Gastroesophageal sphincter (tissue), 4 donors: Measurements from ENCODE around the gene FOXN3. TPM values are rescaled to one million over a fixed set of nuclear protein-coding genes. Genes with fewer than 3 reads are reported as not detected.

ENCODE experiments used
- ATAC-seq: fragments of 150-250 bp; one replicate; pipeline ENCODE4 v1.9.1; 2016; ENCODE audit warnings: mild to moderate bottlenecking, moderate library complexity
- H3K27ac ChIP-seq, 4 donors: fragments of 200-600 bp; sonication (generic) in 3 of 4; 1 replicate in 3 of 4; 2 replicates in 1 of 4; pipeline ENCODE4 v1.5.1; 2016 to 2019
- H3K27me3 ChIP-seq: fragments of 200-600 bp; sonication (generic); one replicate; pipeline ENCODE4 v1.5.1; 2019
- H3K36me3 ChIP-seq, 2 donors: fragments of 200-600 bp; sonication (generic); one replicate each; pipeline ENCODE4 v1.5.1; 2019; ENCODE audit warnings: control low read depth in 1 of 2
- H3K4me1 ChIP-seq, 3 donors: fragments of 200-600 bp; sonication (generic); 1 replicate in 2 of 3; 2 replicates in 1 of 3; pipeline ENCODE4 v1.5.1; 2016 to 2019; ENCODE audit warnings: control low read depth in 2 of 3
- H3K4me3 ChIP-seq, 2 donors: fragments of 200-600 bp; sonication (generic); one replicate each; pipeline ENCODE4 v1.5.1; 2019; ENCODE audit warnings: mild to moderate bottlenecking in 1 of 2, moderate library complexity in 1 of 2
- H3K9me3 ChIP-seq, 3 donors: fragments of 200-600 bp; sonication (generic); one replicate each; pipeline ENCODE4 v1.5.1; 2017 to 2019; ENCODE audit warnings: control low read depth in 2 of 3
- EP300 ChIP-seq: sonication (generic); formaldehyde crosslinking; IDR thresholded peaks from one replicate; pipeline ENCODE4 v1.6.1; 2017; ENCODE audit warnings: antibody characterized with exemption, mild to moderate bottlenecking
- POLR2A ChIP-seq, 2 donors: fragments of 450-650 bp; IDR thresholded peaks; one replicate each; pipeline ENCODE4 v1.6.1; 2017; ENCODE audit warnings: antibody characterized with exemption in 2 of 2, mild to moderate bottlenecking in 2 of 2, moderate library complexity in 1 of 2
- POLR2AphosphoS5 ChIP-seq: sonication (generic); formaldehyde crosslinking; IDR thresholded peaks from one replicate; pipeline ENCODE4 v1.6.1; 2017; ENCODE audit warnings: antibody characterized with exemption
- WGBS, 2 donors: methylation state at CpG; one replicate each; pipeline ENCODE4 v1.1.5; 2018; ENCODE audit warnings: low coverage in 1 of 2; 5-methylcytosine and 5-hydroxymethylcytosine counted together
- total RNA-seq, 4 donors: library from RNA; depleted of rRNA; stranded (reverse); fragments of >200 nt; gene quantifications; one replicate each; pipeline ENCODE4 v1.1.0, GENCODE V29; 2016
- TF ChIP-seq, protein P1 (sequence below), 4 experiments: fragments of 200-600 bp in 2 of 4; fragments of 450-650 bp in 2 of 4; sonication (generic) in 1 of 4; IDR thresholded peaks; one replicate each; pipeline ENCODE4 v1.5.1; 2017 to 2019; ENCODE audit warnings: antibody characterized with exemption in 4 of 4, mild to moderate bottlenecking in 2 of 4, moderate library complexity in 2 of 4

The FOXN3 gene
- total RNA-seq, 4 donors from 2014 or later = 116 to 172 (median 136) TPM

DNA sequence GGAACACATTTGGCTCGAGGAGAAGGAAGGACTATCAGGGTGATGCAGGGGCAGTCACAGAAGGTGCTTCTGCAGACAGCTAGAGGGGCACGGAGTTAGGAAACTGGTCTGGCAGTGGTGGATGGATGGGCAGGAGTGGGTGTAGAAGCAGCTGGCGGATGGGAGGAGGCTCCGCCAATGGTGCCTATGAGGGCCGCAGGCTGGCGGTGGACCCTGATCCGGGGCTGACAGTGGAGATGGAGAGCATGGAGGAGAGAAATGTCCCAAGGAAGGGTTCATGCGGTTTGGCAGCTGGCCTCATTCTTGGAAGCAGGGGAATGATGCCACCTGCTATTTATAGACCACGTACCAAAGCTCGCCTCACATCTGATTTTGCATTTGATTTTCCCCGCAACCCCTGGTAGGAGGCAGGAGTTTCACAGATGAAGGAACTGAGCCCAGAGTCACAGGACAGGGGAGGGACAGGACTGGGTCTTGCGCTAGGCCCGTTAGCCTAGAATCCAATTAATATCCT is 237.1 kb downstream of the FOXN3 start:
- no peaks in the 10 kb centered on the region for H3K9me3 ChIP-seq
- H3K4me1 ChIP-seq = peaks cover 0 to 50% (median 3%) of the 10 kb centered on the region in 3 donors
- TF ChIP-seq POLR2AphosphoS5 (peak; percentile 35), POLR2A (IDR thresholded peaks at IDR 0.05) (no peak), EP300 (no peak)
- TF ChIP-seq, protein P1, sequence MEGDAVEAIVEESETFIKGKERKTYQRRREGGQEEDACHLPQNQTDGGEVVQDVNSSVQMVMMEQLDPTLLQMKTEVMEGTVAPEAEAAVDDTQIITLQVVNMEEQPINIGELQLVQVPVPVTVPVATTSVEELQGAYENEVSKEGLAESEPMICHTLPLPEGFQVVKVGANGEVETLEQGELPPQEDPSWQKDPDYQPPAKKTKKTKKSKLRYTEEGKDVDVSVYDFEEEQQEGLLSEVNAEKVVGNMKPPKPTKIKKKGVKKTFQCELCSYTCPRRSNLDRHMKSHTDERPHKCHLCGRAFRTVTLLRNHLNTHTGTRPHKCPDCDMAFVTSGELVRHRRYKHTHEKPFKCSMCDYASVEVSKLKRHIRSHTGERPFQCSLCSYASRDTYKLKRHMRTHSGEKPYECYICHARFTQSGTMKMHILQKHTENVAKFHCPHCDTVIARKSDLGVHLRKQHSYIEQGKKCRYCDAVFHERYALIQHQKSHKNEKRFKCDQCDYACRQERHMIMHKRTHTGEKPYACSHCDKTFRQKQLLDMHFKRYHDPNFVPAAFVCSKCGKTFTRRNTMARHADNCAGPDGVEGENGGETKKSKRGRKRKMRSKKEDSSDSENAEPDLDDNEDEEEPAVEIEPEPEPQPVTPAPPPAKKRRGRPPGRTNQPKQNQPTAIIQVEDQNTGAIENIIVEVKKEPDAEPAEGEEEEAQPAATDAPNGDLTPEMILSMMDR (IDR thresholded peaks at IDR 0.05) = no peak
- H3K4me3 ChIP-seq = no peak overlapping the region
- H3K27ac ChIP-seq = peak overlapping the region in 1 of 4 donors; percentile 18
- no peaks in the 10 kb centered on the region for H3K27me3 ChIP-seq
- 63 to 70% methylated on average over 8 to 13 of the region's 13 CpGs for WGBS, 2 donors
- no peak for ATAC-seq
- peaks cover 0 to 16% of the 10 kb centered on the region in 2 donors for H3K36me3 ChIP-seq

DNA sequence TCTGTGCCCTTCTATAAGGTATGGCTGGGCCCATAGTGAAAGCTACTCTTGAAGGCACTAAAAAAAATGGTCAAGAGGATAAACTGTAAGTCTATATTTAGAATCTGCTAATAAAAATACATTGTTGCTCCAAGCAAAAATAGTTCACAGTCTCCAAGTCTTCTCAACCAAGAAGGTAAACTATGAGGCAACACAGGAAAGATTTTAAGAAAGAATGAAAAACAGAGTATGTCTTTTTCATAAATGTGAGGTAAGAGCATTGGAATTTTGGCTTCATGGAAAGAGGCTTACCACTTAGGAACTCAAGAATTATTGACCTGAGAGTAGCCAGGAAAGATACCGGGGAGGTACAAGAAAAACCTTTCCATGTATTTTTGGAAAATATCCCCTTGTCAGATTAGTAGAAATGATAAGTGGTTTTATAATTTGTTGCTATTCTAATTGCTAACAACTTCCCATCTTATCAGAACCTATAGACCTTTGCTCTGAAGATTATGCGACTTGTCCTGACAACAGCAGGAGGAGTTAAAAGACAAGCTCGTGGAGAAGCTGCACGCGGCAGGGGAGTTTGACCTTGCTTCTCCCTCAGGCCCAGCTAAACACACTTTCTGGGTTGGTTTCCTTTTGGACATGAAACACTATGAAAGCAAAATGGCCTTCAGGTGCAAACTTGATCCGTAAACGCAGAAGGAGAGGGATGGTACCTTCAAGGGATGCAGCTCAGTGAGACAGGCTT is 238.1 kb downstream of the FOXN3 start:
- no peak for TF ChIP-seq POLR2AphosphoS5
- no peak for TF ChIP-seq EP300
- TF ChIP-seq, protein P1 (IDR thresholded peaks at IDR 0.05) = no peak
- TF ChIP-seq POLR2A (IDR thresholded peaks at IDR 0.05) = no peak
- Histone ChIP-seq H3K27me3 (no peaks in the 10 kb centered on the region), H3K4me1 (peaks cover 0 to 47% (median 3%) of the 10 kb centered on the region in 3 donors), H3K27ac (peak overlapping the region in 1 of 4 donors; percentile 8), H3K9me3 (no peaks in the 10 kb centered on the region), H3K36me3 (peaks cover 0 to 18% of the 10 kb centered on the region in 2 donors), H3K4me3 (no peak overlapping the region)
- 77 to 78% methylated on average over 7 of the region's 7 CpGs for WGBS, 2 donors
- no peak for ATAC-seq

DNA sequence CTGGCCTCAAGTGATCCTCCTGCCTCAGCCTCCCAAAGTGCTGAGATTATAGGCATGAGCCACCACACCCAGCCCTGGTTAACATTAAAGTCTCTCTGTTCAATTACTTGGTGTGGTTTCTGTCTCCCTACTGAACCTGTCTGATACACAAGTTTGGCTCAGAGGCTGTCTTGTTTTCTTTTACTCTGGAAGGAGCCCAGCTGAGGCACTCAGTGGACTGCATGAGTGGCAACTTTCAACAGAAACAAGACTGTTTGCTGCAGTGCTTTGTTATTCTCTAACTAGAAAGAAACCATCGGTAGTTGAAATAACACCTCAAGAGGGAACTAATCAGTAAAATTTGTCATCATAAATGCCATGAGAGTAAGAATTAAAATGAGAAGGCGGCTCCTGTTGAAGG is 238.7 kb downstream of the FOXN3 start:
- H3K9me3 ChIP-seq = no peaks in the 10 kb centered on the region
- H3K27ac ChIP-seq = no peak overlapping the region
- H3K36me3 ChIP-seq = peaks cover 0 to 22% of the 10 kb centered on the region in 2 donors
- peaks cover 0 to 47% (median 3%) of the 10 kb centered on the region in 3 donors for H3K4me1 ChIP-seq
- no peak for ATAC-seq
- H3K27me3 ChIP-seq = no peaks in the 10 kb centered on the region
- TF ChIP-seq POLR2A (IDR thresholded peaks at IDR 0.05) = no peak
- TF ChIP-seq POLR2AphosphoS5 = no peak
- TF ChIP-seq EP300 = no peak
- TF ChIP-seq, protein P1 (IDR thresholded peaks at IDR 0.05) = no peak
- H3K4me3 ChIP-seq = no peak overlapping the region
- WGBS, 2 donors = 64 to 72% methylated on average over 2 of the region's 2 CpGs

DNA sequence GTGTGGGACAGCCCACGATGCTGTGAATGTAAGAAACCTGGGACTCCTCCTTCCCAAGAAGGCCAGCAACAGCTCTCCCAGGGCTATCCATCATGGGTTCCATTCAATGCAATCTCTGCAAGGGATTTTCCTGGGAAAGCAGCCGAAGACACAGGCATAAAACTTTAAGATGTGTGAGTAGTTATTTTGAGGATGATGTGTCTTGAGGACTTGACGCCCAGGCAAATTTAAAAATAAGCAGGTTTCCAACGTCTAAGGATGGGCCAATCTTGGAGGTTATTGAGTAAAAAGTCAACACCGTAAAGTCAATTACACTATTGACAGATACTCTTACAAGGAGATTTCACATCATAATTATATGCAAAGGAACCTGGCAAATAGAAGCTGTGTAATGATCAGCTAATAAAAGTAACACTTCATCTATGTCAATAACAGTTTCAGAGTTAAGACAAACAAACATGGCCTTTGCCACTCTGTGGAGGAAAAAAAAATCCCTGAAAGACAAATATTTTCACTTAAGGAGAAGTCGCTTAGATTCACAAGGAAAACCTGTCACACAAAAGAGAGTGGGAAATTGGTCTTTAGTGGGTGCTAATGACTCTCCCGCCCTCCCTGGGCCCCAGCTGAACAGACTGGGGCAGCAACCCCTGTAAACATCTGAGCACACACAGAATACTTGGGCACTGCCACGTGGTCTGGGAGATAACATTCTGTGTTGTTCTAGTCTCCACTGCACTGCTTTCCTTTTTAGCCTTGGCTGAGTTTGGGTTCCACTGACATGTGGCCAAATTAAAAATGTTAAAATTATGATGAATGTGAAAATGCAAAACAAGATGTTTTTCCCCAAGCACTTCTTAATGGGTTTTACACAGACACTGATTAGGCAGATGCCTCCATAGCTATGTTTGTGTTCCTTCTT is 240.9 kb downstream of the FOXN3 start:
- H3K4me1 ChIP-seq = peaks cover 0 to 47% (median 3%) of the 10 kb centered on the region in 3 donors
- ATAC-seq = no peak
- H3K9me3 ChIP-seq = peaks cover 0 to 10% (median 0%) of the 10 kb centered on the region in 3 donors
- H3K27ac ChIP-seq = no peak overlapping the region
- no peak overlapping the region for H3K4me3 ChIP-seq
- H3K36me3 ChIP-seq = peaks cover 0 to 28% of the 10 kb centered on the region in 2 donors
- 66 to 67% methylated on average over 5 to 8 of the region's 8 CpGs for WGBS, 2 donors
- no peak for TF ChIP-seq EP300
- TF ChIP-seq POLR2A (IDR thresholded peaks at IDR 0.05) = no peak
- TF ChIP-seq, protein P1 (IDR thresholded peaks at IDR 0.05) = no peak
- no peak for TF ChIP-seq POLR2AphosphoS5
- H3K27me3 ChIP-seq = no peaks in the 10 kb centered on the region
